ENCODE data around the gene KLF2.

The KLF2 gene

GRCh38 chr19:16373532-16373931 lies 48.9 kb downstream of the KLF2 start:
- 0 out of 2 replicates have a peak, but pooled peaks cover 2% of the 10 kb centered on the region for H3K27me3 ChIP-seq (ENCODE audit: insufficient read depth, low read length)
- H3K9ac ChIP-seq (ENCODE audit: low read length): no peak overlapping the region
- H3K9me2 ChIP-seq (ENCODE audit: low read depth, low read length): no peaks in the 10 kb centered on the region
- no peak overlapping the region for H3K4me3 ChIP-seq (ENCODE audit: low read depth, low read length, poor library complexity, severe bottlenecking)
- TF ChIP-seq CTCF (IDR thresholded peaks at IDR 0.05; ENCODE audit: low read length) (no peak), EZH2 (IDR thresholded peaks at IDR 0.05; ENCODE audit: borderline replicate concordance, low read length) (no peak)
- no peak overlapping the region for H3K27ac ChIP-seq (ENCODE audit: low read depth, low read length, poor library complexity, severe bottlenecking)
- H3F3A ChIP-seq (ENCODE audit: insufficient read depth, low read length): no peaks in the 10 kb centered on the region
- H3K9me3 ChIP-seq (ENCODE audit: low read length): no peaks in the 10 kb centered on the region
- no peaks in the 10 kb centered on the region for H3K79me2 ChIP-seq (ENCODE audit: insufficient read depth, low read length)
- peaks cover 61% of the 10 kb centered on the region for H3K36me3 ChIP-seq (ENCODE audit: insufficient read depth, low read length)
- H3K4me2 ChIP-seq (ENCODE audit: low read length): no peak overlapping the region
- no peaks in the 10 kb centered on the region for H4K20me1 ChIP-seq (ENCODE audit: insufficient read depth, low read length)
- peaks cover 32% of the 10 kb centered on the region for H3K4me1 ChIP-seq (ENCODE audit: insufficient read depth, low read length, severe bottlenecking)
- H2AFZ ChIP-seq (ENCODE audit: low read length): no peak overlapping the region

- H3K9me3 ChIP-seq (ENCODE audit: low read length): no peaks in the 10 kb centered on the region
- no peaks in the 10 kb centered on the region for H3K79me2 ChIP-seq (ENCODE audit: insufficient read depth, low read length)
- H3K9me2 ChIP-seq (ENCODE audit: low read depth, low read length): no peaks in the 10 kb centered on the region
- H3K4me1 ChIP-seq (ENCODE audit: insufficient read depth, low read length, severe bottlenecking): peaks cover 27% of the 10 kb centered on the region
- H3K9ac ChIP-seq (ENCODE audit: low read length): no peak overlapping the region
- H3K36me3 ChIP-seq (ENCODE audit: insufficient read depth, low read length): peaks cover 61% of the 10 kb centered on the region
- H3K4me2 ChIP-seq (ENCODE audit: low read length): no peak overlapping the region
- no peak overlapping the region for H3K27ac ChIP-seq (ENCODE audit: low read depth, low read length, poor library complexity, severe bottlenecking)
- no peak overlapping the region for H3K4me3 ChIP-seq (ENCODE audit: low read depth, low read length, poor library complexity, severe bottlenecking)
- H3F3A ChIP-seq (ENCODE audit: insufficient read depth, low read length): no peaks in the 10 kb centered on the region
- no peaks in the 10 kb centered on the region for H4K20me1 ChIP-seq (ENCODE audit: insufficient read depth, low read length)
- H3K27me3 ChIP-seq (ENCODE audit: insufficient read depth, low read length): no peaks in the 10 kb centered on the region
- H2AFZ ChIP-seq (ENCODE audit: low read length): no peak overlapping the region
- TF ChIP-seq EZH2 (IDR thresholded peaks at IDR 0.05; ENCODE audit: borderline replicate concordance, low read length) (no peak), CTCF (IDR thresholded peaks at IDR 0.05; ENCODE audit: low read length) (no peak)
Observed at GRCh38 chr19:16373989-16374388, 49.4 kb downstream of the KLF2 start.

GRCh38 chr19:16374436-16374835 lies 49.8 kb downstream of the KLF2 start:
- H3K4me3 ChIP-seq (ENCODE audit: low read depth, low read length, poor library complexity, severe bottlenecking): no peak overlapping the region
- H3K79me2 ChIP-seq (ENCODE audit: insufficient read depth, low read length): no peaks in the 10 kb centered on the region
- H2AFZ ChIP-seq (ENCODE audit: low read length): no peak overlapping the region
- H3F3A ChIP-seq (ENCODE audit: insufficient read depth, low read length): no peaks in the 10 kb centered on the region
- no peak overlapping the region for H3K27ac ChIP-seq (ENCODE audit: low read depth, low read length, poor library complexity, severe bottlenecking)
- no peaks in the 10 kb centered on the region for H3K9me3 ChIP-seq (ENCODE audit: low read length)
- peaks cover 23% of the 10 kb centered on the region for H3K4me1 ChIP-seq (ENCODE audit: insufficient read depth, low read length, severe bottlenecking)
- no peaks in the 10 kb centered on the region for H3K9me2 ChIP-seq (ENCODE audit: low read depth, low read length)
- no peak overlapping the region for H3K9ac ChIP-seq (ENCODE audit: low read length)
- TF ChIP-seq CTCF (IDR thresholded peaks at IDR 0.05; ENCODE audit: low read length): no peak
- TF ChIP-seq EZH2 (IDR thresholded peaks at IDR 0.05; ENCODE audit: borderline replicate concordance, low read length): no peak
- H4K20me1 ChIP-seq (ENCODE audit: insufficient read depth, low read length): no peaks in the 10 kb centered on the region
- no peaks in the 10 kb centered on the region for H3K27me3 ChIP-seq (ENCODE audit: insufficient read depth, low read length)
- H3K4me2 ChIP-seq (ENCODE audit: low read length): no peak overlapping the region
- peaks cover 61% of the 10 kb centered on the region for H3K36me3 ChIP-seq (ENCODE audit: insufficient read depth, low read length)

All from OCI-LY1 (cell line).